ENCODE measurements around the gene GPR4. TPM values are rescaled to one million over a fixed set of nuclear protein-coding genes. Genes with fewer than 3 reads are reported as not detected.

The GPR4 gene
- total RNA-seq, 1 experiment from 2014 or later: not detected

DNA sequence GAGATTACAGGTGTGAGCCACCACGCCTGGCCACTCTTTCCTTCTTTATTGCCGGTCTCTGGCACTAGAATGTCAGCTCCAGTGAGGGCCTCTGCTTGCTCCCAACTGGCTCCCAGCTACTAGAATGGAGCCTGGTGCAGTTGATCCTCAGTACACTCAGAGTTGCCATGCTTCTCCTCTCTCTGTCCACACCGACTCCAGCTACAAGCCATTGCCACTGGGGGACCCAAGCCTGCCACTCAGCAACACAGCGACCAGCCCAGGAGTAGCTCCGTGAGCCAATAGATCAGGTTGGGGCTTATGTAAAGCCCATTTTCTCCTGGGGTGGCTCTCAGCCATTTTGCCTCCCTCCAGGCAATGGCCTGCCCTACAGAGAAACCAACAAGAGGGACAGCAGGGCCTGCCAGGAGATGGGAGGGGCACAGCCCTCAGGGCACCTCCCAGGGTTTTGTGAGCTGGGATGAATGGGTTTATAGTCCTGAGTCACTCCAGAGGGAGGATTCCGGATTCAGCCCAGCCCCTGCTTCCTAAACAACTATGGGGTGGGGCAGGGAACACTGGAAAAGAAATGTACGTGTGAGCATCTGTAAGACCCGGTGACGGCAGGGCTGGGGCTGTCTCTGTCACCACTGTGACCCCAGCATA is 53.9 kb downstream of the GPR4 start:
- Histone ChIP-seq H3K36me3 (ENCODE audit: insufficient read depth, low read length, poor library complexity, severe bottlenecking) (no peaks in the 10 kb centered on the region), H3K4me1 (ENCODE audit: insufficient read depth, low read length, poor library complexity, severe bottlenecking) (no peaks in the 10 kb centered on the region), H3K4me3 (ENCODE audit: low read depth, low read length, poor library complexity, severe bottlenecking) (no peak overlapping the region), H3K9me3 (ENCODE audit: low read depth, low read length, poor library complexity, severe bottlenecking) (no peaks in the 10 kb centered on the region), H3K27ac (ENCODE audit: low read depth, low read length, poor library complexity, severe bottlenecking) (no peak overlapping the region), H3K27me3 (replicated peaks; ENCODE audit: insufficient read depth, low read depth, low read length, poor library complexity) (no peaks in the 10 kb centered on the region)
- TF ChIP-seq EZH2 (IDR thresholded peaks at IDR 0.05; ENCODE audit: borderline replicate concordance, low read depth, low read length, poor library complexity, severe bottlenecking): no peak
- TF ChIP-seq CTCF (conservative IDR thresholded peaks at IDR 0.05; ENCODE audit: low read depth, low read length): no peak
- ChIA-PET CTCF (interaction anchor here (1.9 kb wide), 1 partner anchor 10 kb away, joined by 5 read pairs; no protein-coding TSS in a partner anchor), POLR2A (ENCODE audit: low non-redundant PET) (no interaction called here)
- intact Hi-C loops (cut with micrococcal nuclease; ENCODE audit: unreplicated experiment): no loop called here
- peak; percentile 47 for DNase-seq (ENCODE audit: low spot score)
- no TSS peak for BruUV-seq (replicated peaks)

GRCh38 chr19:45547211-45547770 is 54.7 kb downstream of the GPR4 start:
- intact Hi-C loops (cut with micrococcal nuclease; ENCODE audit: unreplicated experiment): no loop called here
- no peak for TF ChIP-seq EZH2 (IDR thresholded peaks at IDR 0.05; ENCODE audit: borderline replicate concordance, low read depth, low read length, poor library complexity, severe bottlenecking)
- TF ChIP-seq CTCF (conservative IDR thresholded peaks at IDR 0.05; ENCODE audit: low read depth, low read length): no peak
- Histone ChIP-seq H3K36me3 (ENCODE audit: insufficient read depth, low read length, poor library complexity, severe bottlenecking) (no peaks in the 10 kb centered on the region), H3K27ac (ENCODE audit: low read depth, low read length, poor library complexity, severe bottlenecking) (no peak overlapping the region), H3K4me1 (ENCODE audit: insufficient read depth, low read length, poor library complexity, severe bottlenecking) (no peaks in the 10 kb centered on the region), H3K27me3 (replicated peaks; ENCODE audit: insufficient read depth, low read depth, low read length, poor library complexity) (no peaks in the 10 kb centered on the region), H3K4me3 (ENCODE audit: low read depth, low read length, poor library complexity, severe bottlenecking) (no peak overlapping the region), H3K9me3 (ENCODE audit: low read depth, low read length, poor library complexity, severe bottlenecking) (no peaks in the 10 kb centered on the region)
- CTCF ChIA-PET: no interaction called here
- POLR2A ChIA-PET (ENCODE audit: low non-redundant PET): no interaction called here
- no TSS peak for BruUV-seq (replicated peaks)
- DNase-seq (ENCODE audit: low spot score): no peak

GRCh38 chr19:45542234-45542668 is 59.8 kb downstream of the GPR4 start:
- CTCF ChIA-PET: interaction anchor here (0.7 kb wide), 1 partner anchor 63 kb away, joined by 9 read pairs; no protein-coding TSS in a partner anchor
- intact Hi-C loops (cut with micrococcal nuclease; ENCODE audit: unreplicated experiment): no loop called here

More at GRCh38 chr19:45542234-45542668, 59.8 kb downstream of the GPR4 start:
- Histone ChIP-seq H3K27me3 (replicated peaks; ENCODE audit: insufficient read depth, low read depth, low read length, poor library complexity) (no peaks in the 10 kb centered on the region), H3K9me3 (ENCODE audit: low read depth, low read length, poor library complexity, severe bottlenecking) (no peaks in the 10 kb centered on the region), H3K4me1 (ENCODE audit: insufficient read depth, low read length, poor library complexity, severe bottlenecking) (no peaks in the 10 kb centered on the region), H3K4me3 (ENCODE audit: low read depth, low read length, poor library complexity, severe bottlenecking) (no peak overlapping the region), H3K27ac (ENCODE audit: low read depth, low read length, poor library complexity, severe bottlenecking) (no peak overlapping the region), H3K36me3 (ENCODE audit: insufficient read depth, low read length, poor library complexity, severe bottlenecking) (no peaks in the 10 kb centered on the region)
- POLR2A ChIA-PET (ENCODE audit: low non-redundant PET): no interaction called here
- DNase-seq (ENCODE audit: low spot score): no peak
- BruUV-seq (replicated peaks): no TSS peak
- TF ChIP-seq CTCF (conservative IDR thresholded peaks at IDR 0.05; ENCODE audit: low read depth, low read length) (no peak), EZH2 (IDR thresholded peaks at IDR 0.05; ENCODE audit: borderline replicate concordance, low read depth, low read length, poor library complexity, severe bottlenecking) (no peak)

Small RNA genes within 50 kb of the gene (microRNA-seq; reads per million reads assigned to microRNA genes)
- 345 reads per million, percentile 74 among the genes with 10 or more reads in this experiment for gene MIR330

Other genes starting within 250 kb of the GPR4 start
- gene ERCC2, start 231.6 kb downstream of the GPR4 start, total RNA-seq (2021): 51.6 and 59.2 TPM in 2 replicates
- 5.5 and 8.1 TPM in 2 replicates for gene PPP1R13L, start 197.1 kb downstream of the GPR4 start, total RNA-seq (2021)
- gene POLR1G, start 195.6 kb downstream of the GPR4 start, total RNA-seq (2021): 23.2 and 30.1 TPM in 2 replicates
- 158 and 165 TPM in 2 replicates for gene ERCC1, start 178.3 kb downstream of the GPR4 start, total RNA-seq (2021)
- gene FOSB, start 134.2 kb downstream of the GPR4 start, total RNA-seq (2021): 1.0 and 1.9 TPM in 2 replicates
- 6.6 and 9.1 TPM in 2 replicates for gene RTN2, start 105.2 kb downstream of the GPR4 start, total RNA-seq (2021)
- 0.80 and 1.6 TPM in 2 replicates for gene PPM1N, start 103.8 kb downstream of the GPR4 start, total RNA-seq (2021)
- 89.6 and 102 TPM in 2 replicates for gene VASP, start 94.7 kb downstream of the GPR4 start, total RNA-seq (2021)
- 13.5 and 15.2 TPM in 2 replicates for gene OPA3, start 17.4 kb downstream of the GPR4 start, total RNA-seq (2021)
- gene EML2, start 37.2 kb upstream of the GPR4 start, total RNA-seq (2021): 17.0 and 21.0 TPM in 2 replicates
- 0.45 and 1.0 TPM in 2 replicates for gene GIPR, start 66.0 kb upstream of the GPR4 start, total RNA-seq (2021)
- 590 and 597 TPM in 2 replicates for gene SNRPD2, start 89.7 kb upstream of the GPR4 start, total RNA-seq (2021)
- 12.8 and 17.4 TPM in 2 replicates for gene QPCTL, start 90.5 kb upstream of the GPR4 start, total RNA-seq (2021)
- 18.8 and 24.3 TPM in 2 replicates for gene FBXO46, start 128.7 kb upstream of the GPR4 start, total RNA-seq (2021)
- gene MEIOSIN, start 131.2 kb upstream of the GPR4 start, total RNA-seq (2021): not detected in 2 replicates
- gene SIX5, start 167.0 kb upstream of the GPR4 start, total RNA-seq (2021): 23.6 and 26.7 TPM in 2 replicates
- gene DMPK, start 180.3 kb upstream of the GPR4 start, total RNA-seq (2021): 79.9 and 82.0 TPM in 2 replicates
- 79.2 and 86.7 TPM in 2 replicates for gene DMWD, start 190.6 kb upstream of the GPR4 start, total RNA-seq (2021)
- gene RSPH6A, start 213.1 kb upstream of the GPR4 start, total RNA-seq (2021): 0.15 and 0.19 TPM in 2 replicates

All from A673 (cell line).